Measurements from ENCODE around the gene CHST14.
A peak's percentile ranks its signal among the peaks of the same experiment; 100 is the strongest.

The CHST14 gene

DNA sequence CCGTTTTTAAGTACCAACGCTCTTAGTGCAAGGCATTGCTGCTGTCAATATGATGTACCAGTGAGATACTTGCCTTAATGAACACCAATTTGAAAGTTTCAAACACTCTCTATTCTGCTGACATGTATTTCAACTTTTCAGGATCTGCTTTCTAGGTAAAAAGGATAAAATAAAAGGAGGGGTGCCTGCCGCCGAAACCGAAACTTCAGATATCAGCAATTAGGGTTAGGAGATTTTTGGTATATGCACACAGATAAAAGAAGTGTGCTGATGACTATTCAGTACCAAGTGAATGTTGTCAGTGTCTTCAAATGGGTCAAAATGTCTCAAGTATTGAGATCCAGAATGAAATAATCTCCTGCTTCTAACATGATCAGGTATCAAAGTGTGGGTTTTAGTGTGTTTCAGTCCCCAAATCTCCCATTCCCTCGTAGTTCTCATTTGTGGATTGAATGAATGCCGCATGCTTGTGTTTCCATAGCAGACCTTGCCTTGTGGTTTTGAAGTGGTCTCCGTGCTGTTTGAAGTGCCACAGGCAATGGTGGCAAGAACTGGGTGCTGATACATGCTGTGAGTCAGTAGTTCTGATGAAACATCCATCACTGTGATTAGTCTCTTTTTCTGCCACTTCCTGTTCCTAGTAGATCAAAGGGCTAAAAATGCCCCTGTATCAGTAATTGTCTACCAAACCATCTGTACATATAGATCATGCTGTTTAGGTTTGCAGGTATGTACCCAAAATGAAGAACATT is 22.5 kb downstream of the CHST14 start:
- DNase-seq, result no peak

DNA sequence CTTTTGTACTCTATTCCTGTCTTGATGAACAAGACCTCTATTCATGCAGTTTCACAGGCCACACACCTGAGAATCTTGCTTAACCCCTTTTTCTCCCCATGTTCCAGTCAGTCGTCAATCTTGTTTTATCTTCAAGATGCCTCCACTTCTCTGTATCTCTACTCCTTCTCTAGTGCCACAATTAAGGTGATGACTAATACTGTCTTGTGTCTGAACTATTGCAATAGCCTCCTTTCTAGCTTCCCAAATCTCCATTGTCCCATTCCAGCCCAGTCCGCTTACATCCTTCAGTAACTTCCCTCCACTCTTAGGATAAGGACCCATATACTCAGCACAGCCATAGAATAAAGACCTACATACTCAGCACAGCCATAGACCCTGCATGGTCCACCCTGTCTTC is 24.7 kb downstream of the CHST14 start:
- DNase-seq, result no peak

DNA sequence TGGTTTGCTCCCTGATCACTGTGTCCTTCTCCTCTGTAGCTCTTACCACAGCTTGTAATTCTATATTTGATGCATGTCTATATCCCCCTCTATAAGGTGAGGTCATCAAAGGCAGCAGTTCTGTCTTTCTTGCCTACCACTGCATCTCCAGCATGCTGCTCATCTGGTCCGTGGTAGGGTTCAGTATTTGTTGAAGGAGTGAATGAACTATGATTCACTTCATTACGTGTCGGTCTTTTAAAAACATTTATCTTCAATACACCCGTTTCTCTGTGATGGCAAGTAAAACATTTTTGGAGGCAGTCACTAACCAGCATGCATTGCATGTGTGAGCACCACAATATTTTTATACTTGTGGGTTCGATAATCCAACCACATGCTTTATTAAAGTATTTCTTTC is 27.6 kb downstream of the CHST14 start:
- peak; percentile 40 for DNase-seq

DNA sequence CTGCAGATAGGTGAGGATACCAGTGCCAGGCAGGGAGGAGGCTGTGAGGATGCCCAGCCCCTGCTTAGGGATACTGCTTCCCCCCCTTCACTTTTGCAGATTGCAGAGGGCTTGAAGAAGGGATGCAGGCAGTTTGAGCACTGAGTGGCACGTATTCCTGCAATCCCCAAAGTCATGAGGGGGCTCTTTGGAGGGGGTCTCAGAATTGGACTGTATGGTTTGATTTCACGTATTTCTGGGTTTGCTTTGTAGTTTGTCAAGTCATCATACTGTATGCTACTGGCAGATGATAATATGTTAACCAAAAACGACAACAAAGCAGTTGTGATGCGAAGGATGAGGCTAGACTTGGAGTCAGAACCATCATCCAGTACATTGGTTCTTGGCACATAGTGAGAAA is 28.1 kb downstream of the CHST14 start:
- no peak for DNase-seq

DNA sequence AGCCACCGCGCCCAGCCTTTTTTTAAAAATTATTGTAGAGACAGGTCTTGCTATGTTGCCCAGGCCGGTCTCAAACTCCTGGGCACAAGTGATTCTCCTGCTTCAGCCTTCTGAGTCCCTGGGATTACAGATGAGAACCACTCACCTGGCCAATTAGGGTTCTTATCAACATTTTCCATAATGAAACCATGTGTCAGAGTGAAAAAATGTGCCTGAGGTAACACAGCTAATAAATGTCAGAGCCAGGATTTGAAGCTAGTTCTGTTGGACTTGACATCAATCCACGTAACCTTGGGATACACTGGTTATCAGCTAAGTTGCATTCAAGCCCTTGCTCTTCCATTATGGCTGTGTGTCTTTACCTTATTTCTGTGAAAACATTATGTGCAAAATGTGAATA is 29.1 kb downstream of the CHST14 start:
- no peak for DNase-seq

DNA sequence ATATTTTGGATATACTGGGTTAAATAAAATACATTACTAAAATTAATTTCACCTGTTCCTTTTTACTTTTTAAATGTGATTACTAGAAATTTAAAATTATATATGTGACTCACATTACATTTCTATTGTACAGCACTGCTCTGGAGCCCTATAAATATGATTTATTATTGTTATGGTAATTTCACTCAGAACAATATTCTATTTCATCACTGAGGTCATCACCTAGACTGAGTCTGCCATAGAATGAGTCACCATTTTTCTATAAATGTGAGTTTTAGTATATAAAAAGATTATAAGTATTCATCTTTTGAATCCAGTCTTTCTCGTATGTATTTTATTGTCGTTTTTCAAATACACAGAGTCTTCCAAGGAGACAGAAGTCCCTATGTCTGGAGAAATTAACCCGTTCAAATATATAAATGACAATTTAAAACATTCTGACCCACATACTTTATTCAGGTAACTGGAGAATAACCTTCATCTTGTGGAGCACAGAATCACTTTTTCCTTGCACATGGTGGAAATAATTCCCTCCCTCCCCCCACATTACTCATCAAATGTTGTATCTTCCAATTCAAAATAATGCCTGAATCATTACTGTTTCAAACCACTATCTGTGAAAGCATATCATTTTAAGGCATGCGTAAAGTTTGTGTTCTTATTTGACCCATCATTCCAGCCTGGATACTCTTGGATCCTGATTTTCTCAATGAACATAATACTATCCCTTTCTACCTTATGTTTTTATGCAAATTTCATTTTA is 30.0 kb downstream of the CHST14 start:
- peak; percentile 23 for DNase-seq

DNA sequence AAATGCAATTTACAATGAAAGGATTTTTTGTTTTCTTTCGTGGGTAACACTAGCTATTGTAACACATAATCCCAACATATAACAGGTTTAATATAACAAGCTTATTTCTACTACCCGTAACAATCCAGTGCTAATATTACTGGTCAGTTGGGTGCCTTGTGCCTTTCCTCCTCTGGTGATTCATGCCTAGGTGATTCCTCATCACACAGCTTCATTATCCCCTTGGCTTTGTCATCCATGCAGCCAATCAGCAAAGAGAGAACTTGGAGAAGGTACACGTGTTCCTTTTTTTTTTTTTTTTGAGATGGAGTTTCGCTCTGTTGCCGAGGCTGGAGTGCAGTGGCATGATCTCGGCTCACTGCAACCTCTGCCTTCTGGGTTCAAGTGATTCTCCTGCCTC is 30.7 kb downstream of the CHST14 start:
- no peak for DNase-seq

DNA sequence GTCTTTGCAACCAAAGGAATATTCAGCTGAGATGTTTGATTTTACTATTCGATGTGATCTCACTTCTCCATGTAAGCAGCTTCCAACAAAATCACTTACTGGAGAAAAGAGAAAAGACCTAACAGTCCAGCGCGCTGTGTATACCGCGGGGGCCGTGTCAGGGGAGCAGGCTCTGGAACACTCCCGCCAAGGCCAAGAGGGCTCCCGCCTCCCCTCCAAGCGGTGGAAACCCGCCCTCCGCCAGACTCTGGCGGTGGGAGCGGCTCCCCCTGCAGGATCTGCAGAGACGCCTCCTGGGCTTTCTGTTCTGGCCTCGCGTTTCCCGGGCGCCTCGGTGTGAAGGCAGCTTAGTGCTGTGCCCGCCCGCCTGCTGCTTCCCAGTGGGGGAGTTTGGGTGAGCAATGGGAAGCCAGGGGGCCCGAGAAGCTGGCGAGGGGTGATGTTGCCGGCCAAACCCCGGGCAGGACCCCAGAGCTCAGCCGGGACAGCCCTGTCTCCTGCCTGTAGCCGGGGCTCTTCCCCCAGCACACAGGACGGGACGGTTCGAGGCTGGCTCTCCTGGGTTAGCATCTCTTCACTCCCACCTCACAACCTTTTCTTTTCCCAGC is 36.3 kb downstream of the CHST14 start:
- peak; percentile 65 for DNase-seq

DNA sequence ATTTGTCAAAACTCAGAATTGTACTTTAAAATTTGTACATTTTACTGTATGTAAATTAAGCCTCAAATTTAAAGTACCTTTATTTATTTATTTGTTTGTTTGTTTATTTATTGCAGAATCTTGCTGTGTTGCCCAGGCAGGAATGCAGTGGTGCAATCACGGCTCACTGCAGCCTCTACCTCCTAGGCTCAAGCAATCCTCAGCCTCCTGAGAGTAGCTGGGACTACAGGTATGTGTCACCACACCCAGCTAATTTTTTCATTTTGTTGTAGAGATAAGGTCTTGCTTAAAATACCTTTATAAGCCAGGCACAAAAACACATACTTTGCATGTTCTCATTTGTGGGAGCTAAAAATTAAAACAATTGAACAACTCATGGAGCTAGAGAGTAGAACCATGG is 37.4 kb downstream of the CHST14 start:
- DNase-seq, result no peak

DNA sequence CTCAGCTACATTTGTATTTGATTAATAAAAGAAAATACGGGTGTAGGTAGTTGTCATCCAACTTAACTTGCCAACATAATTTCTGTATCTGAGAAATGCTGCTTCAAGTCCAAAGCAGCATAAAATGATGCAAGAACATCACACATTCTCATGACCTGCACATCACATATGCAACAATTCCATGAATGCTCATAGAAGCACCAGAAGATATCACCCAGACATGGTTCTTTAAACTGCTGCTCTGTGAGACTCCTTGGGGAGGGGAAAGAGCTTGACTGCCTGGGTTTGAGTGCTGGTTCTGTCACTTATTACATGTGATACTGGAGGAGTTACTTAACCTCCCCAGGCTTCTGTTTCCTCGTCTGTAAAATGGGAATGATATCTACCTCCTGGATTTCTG is 39.4 kb downstream of the CHST14 start:
- DNase-seq, result peak; percentile 23

DNA sequence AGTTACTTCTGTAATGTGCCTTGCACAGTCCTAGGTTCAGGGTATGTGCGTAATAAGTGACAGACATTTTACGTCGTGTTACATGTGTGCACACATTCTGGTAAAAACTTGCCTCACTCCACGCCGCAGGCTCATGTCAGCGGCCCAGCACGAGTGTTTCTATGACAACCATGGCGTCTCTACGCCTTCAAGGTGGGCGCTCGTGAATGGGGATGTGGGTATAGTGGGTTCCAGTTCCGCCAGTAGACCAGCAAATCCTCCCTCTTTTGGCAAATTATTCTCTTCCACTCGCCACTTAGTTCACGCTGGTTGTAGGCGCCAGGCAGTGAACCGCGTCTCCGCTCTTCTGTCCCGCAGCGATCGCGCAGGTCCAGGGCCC is 40.3 kb downstream of the CHST14 start:
- DNase-seq, result no peak

DNA sequence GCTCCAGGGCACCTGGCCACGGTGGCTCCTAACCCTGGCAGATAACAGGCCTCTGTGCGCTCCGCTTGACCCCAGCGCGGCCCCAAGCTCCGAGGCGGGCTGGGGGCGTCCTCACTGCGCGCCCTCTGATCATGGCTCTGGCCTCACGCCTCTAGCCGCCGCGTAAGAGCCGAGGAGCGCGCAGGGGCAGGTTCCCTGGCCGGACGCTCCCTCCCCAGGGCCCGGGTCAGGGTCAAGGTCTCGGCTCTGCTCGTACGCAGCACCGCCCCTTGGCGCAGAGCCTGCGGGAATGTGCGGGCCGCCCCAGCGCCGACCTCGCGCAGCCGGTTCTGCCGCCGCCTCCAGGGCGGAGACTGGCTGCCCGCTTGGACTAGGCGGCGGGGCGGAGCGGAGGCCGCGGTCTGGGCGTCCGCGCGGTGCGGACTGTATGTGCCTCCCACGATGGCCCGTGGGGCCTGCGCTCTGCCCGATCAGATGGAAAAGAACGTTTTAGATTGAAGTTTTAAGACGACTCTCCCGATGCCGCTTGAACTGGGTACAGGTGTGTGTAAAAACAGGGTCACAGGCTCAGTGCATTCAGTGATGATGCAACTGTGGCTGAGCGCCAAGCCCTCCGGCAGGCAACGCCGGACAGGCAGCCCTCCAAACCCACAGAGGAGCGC is 40.8 kb downstream of the CHST14 start:
- no peak for DNase-seq

DNA sequence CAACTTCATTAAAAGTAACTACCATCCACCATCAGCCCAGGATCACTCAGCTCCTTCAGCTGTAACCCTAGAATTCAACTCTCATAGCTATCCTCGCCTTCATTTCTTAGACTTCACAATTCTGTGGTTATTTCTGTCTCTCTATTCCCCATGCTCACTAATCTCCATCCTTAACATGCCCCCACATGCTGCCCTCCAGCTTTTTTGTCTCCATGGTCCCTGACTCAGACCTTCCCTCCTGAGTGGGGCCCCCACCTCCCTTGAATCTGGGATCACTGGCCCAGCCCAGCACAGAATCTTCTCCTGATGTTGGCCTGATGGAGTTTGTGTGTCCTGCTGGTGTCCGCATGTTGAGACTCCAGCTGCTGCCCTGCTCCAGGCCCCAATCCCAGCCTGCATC is 41.7 kb downstream of the CHST14 start:
- DNase-seq, result no peak

DNA sequence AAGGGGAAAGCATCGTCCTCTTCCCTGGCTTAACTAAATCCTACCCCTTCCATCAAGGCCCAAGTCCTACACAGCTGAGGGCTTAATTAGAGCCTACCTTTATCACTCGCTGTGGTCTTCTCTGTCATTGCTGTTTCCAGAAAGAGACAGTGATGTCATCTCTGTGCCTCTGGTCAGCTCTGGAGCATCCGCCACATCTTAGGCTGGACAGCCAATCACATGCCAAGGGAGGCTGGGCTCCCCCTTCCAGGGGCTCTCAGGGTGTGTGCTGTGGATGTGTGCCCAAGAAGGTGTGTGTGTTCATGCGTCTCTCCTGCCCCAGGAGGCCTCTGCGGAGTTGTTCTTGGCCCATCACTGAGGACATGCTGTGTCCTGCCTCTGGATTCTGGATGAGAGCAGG is 42.8 kb downstream of the CHST14 start:
- no peak for DNase-seq

DNA sequence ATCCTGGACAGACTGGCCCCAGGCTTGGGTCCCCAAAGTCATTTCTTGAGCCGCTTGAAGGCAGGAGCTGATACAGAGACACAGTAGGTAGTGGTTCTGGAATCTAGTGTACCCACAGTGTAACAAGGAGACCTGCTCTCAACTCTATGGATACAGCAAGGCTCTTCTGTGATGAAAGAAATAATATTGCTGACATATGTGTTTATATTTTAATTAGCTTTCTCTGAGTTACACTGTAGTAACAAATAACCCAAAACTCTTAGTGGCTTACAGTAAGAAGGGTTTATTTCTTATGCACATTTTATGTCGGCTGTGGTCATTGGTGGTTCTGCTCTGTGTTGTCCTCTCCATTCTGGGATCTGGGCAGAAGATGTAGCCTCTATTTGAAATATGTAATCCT is 45.5 kb downstream of the CHST14 start:
- DNase-seq, result no peak

Measured in fibroblast of skin of abdomen (primary cell).